WTC11 (cell line): ENCODE data around the gene POMC. TPM values are rescaled to one million over a fixed set of nuclear protein-coding genes. Genes with fewer than 3 reads are reported as not detected.

Source experiments
- ATAC-seq: fragments of 200-7000 bp; cut with Tn5 transposase; 2 replicates; pipeline ENCODE4 v1.10.0; 2021; ENCODE audit warnings: mild to moderate bottlenecking, moderate library complexity
- CTCF ChIA-PET: fragments of 300-600 bp; sonication (Branson Sonifier 250); formaldehyde crosslinking; loops from one replicate; lab custom pipeline; 2021; ENCODE audit warnings: antibody characterized with exemption; lab: Charles Lee
- POLR2A ChIA-PET: fragments of 350-600 bp; sonication (Branson Sonifier 250); formaldehyde crosslinking; loops from one replicate; lab custom pipeline; 2021; ENCODE audit warnings: antibody characterized with exemption; lab: Charles Lee
- DNase-seq: peaks from one replicate; pipeline ENCODE4 v3.0.0; 2021; ENCODE audit warnings: low spot score
- H3K27ac Mint-ChIP-seq: 2 replicates; pipeline ENCODE4 v1.8.0; 2021; ENCODE audit warnings: mixed read lengths
- H3K27me3 Mint-ChIP-seq: 2 replicates; pipeline ENCODE4 v1.8.0; 2021; ENCODE audit warnings: low read depth, mild to moderate bottlenecking, moderate library complexity, mixed read lengths
- H3K36me3 Mint-ChIP-seq: 2 replicates; pipeline ENCODE4 v1.8.0; 2021; ENCODE audit warnings: mixed read lengths
- H3K4me1 Mint-ChIP-seq: 2 replicates; pipeline ENCODE4 v1.8.0; 2022; ENCODE audit warnings: mixed read lengths
- H3K4me3 Mint-ChIP-seq: 2 replicates; pipeline ENCODE4 v1.8.0; 2021; ENCODE audit warnings: mild to moderate bottlenecking, moderate library complexity, mixed read lengths
- H3K9me3 Mint-ChIP-seq: 2 replicates; pipeline ENCODE4 v1.8.0; 2021; ENCODE audit warnings: mixed read lengths
- ATF2 ChIP-seq: sonication (generic); formaldehyde crosslinking; IDR thresholded peaks from 2 replicates; pipeline ENCODE4 v1.8.1; 2022; ENCODE audit warnings: low read depth, missing genetic modification reagents, borderline replicate concordance
- CREB1 ChIP-seq: sonication (generic); formaldehyde crosslinking; IDR thresholded peaks from 2 replicates; pipeline ENCODE4 v1.8.0; 2023; ENCODE audit warnings: mild to moderate bottlenecking, missing genetic modification reagents
- ELF4 ChIP-seq: sonication (generic); formaldehyde crosslinking; IDR thresholded peaks from 2 replicates; pipeline ENCODE4 v1.8.1; 2022; ENCODE audit warnings: low read depth, mild to moderate bottlenecking, moderate library complexity, missing genetic modification reagents
- EMX1 ChIP-seq: fragments of 250-450 bp; sonication (Bioruptor Pico); IDR thresholded peaks from 2 replicates; pipeline ENCODE4 v1.8.0; 2021; ENCODE audit warnings: mild to moderate bottlenecking
- ESRRA ChIP-seq: sonication (generic); formaldehyde crosslinking; IDR thresholded peaks from 2 replicates; pipeline ENCODE4 v1.8.1; 2022; ENCODE audit warnings: mild to moderate bottlenecking, missing genetic modification reagents, borderline replicate concordance
- FOXP1 ChIP-seq: sonication (generic); formaldehyde crosslinking; IDR thresholded peaks from 2 replicates; pipeline ENCODE4 v1.8.0; 2022; ENCODE audit warnings: missing genetic modification reagents, mild to moderate bottlenecking, moderate library complexity, borderline replicate concordance
- GRHL2 ChIP-seq: fragments of 250-450 bp; sonication (Bioruptor Pico); IDR thresholded peaks from 2 replicates; pipeline ENCODE4 v1.8.0; 2022; ENCODE audit warnings: mild to moderate bottlenecking, moderate library complexity; ENCODE audit not compliant: insufficient replicate concordance, severe bottlenecking
- NFE2L1 ChIP-seq: sonication (generic); formaldehyde crosslinking; IDR thresholded peaks from 2 replicates; pipeline ENCODE4 v1.8.1; 2023; ENCODE audit warnings: missing genetic modification reagents
- NFYB ChIP-seq: sonication (generic); formaldehyde crosslinking; conservative IDR thresholded peaks from 2 replicates; pipeline ENCODE4 v1.8.0; 2022; ENCODE audit warnings: low read depth, missing genetic modification reagents
- NR2C2 ChIP-seq: sonication (generic); formaldehyde crosslinking; IDR thresholded peaks from 2 replicates; pipeline ENCODE4 v1.8.0; 2022; ENCODE audit warnings: mild to moderate bottlenecking, missing genetic modification reagents
- PRRX2 ChIP-seq: fragments of 250-450 bp; sonication (Bioruptor Pico); IDR thresholded peaks from 2 replicates; pipeline ENCODE4 v1.8.0; 2021; ENCODE audit warnings: mild to moderate bottlenecking
- RELA ChIP-seq: sonication (generic); formaldehyde crosslinking; IDR thresholded peaks from 2 replicates; pipeline ENCODE4 v1.8.1; 2022; ENCODE audit warnings: missing genetic modification reagents, mild to moderate bottlenecking, borderline replicate concordance
- SMAD3 ChIP-seq: sonication (generic); formaldehyde crosslinking; IDR thresholded peaks from 2 replicates; pipeline ENCODE4 v1.8.0; 2022; ENCODE audit warnings: missing genetic modification reagents, mild to moderate bottlenecking, borderline replicate concordance
- SMAD4 ChIP-seq: sonication (generic); formaldehyde crosslinking; IDR thresholded peaks from 2 replicates; pipeline ENCODE4 v1.8.0; 2022; ENCODE audit warnings: mild to moderate bottlenecking, missing genetic modification reagents
- SOX15 ChIP-seq: fragments of 250-450 bp; sonication (Bioruptor Pico); IDR thresholded peaks from 2 replicates; pipeline ENCODE4 v1.9.0; 2021; ENCODE audit warnings: mild to moderate bottlenecking
- STAT6 ChIP-seq: sonication (generic); formaldehyde crosslinking; conservative IDR thresholded peaks from 2 replicates; pipeline ENCODE4 v1.8.1; 2023; ENCODE audit warnings: mild to moderate bottlenecking, low read depth, missing genetic modification reagents, moderate library complexity
- TEAD1 ChIP-seq: sonication (generic); formaldehyde crosslinking; IDR thresholded peaks from 2 replicates; pipeline ENCODE4 v1.8.0; 2022; ENCODE audit warnings: mild to moderate bottlenecking, missing genetic modification reagents
- TP53 ChIP-seq: sonication (generic); formaldehyde crosslinking; IDR thresholded peaks from 2 replicates; pipeline ENCODE4 v1.8.1; 2023; ENCODE audit warnings: mild to moderate bottlenecking, missing genetic modification reagents
- ZNF121 ChIP-seq: sonication (generic); formaldehyde crosslinking; IDR thresholded peaks from 2 replicates; pipeline ENCODE4 v1.8.0; 2023; ENCODE audit warnings: missing genetic modification reagents
- ZNF219 ChIP-seq: sonication (generic); formaldehyde crosslinking; IDR thresholded peaks from 2 replicates; pipeline ENCODE4 v1.8.0; 2023; ENCODE audit warnings: missing genetic modification reagents, mild to moderate bottlenecking, borderline replicate concordance
- ZNF232 ChIP-seq: sonication (generic); formaldehyde crosslinking; IDR thresholded peaks from 2 replicates; pipeline ENCODE4 v1.8.0; 2022; ENCODE audit warnings: mild to moderate bottlenecking, missing genetic modification reagents
- ZNF532 ChIP-seq: fragments of 250-450 bp; sonication (Bioruptor Pico); IDR thresholded peaks from 2 replicates; pipeline ENCODE4 v1.9.0; 2021; ENCODE audit warnings: mild to moderate bottlenecking, borderline replicate concordance
- total RNA-seq: library from RNA; stranded (reverse); gene quantifications from 3 replicates; pipeline ENCODE4 v1.2.3, GENCODE V29; 2021
- TF ChIP-seq, protein P1 (sequence below): sonication (generic); formaldehyde crosslinking; IDR thresholded peaks from 2 replicates; pipeline ENCODE4 v1.8.1; 2022; ENCODE audit warnings: mild to moderate bottlenecking, moderate library complexity, missing genetic modification reagents
- TF ChIP-seq, protein P2 (sequence below): sonication (generic); formaldehyde crosslinking; conservative IDR thresholded peaks from 2 replicates; pipeline ENCODE4 v1.8.1; 2022; ENCODE audit warnings: mild to moderate bottlenecking, missing genetic modification reagents
- TF ChIP-seq, protein P3 (sequence below): sonication (generic); formaldehyde crosslinking; IDR thresholded peaks from 2 replicates; pipeline ENCODE4 v1.8.1; 2022; ENCODE audit warnings: mild to moderate bottlenecking, missing genetic modification reagents, moderate library complexity, borderline replicate concordance

POMC gene
- total RNA-seq, 1 experiment from 2014 or later, result 3.2 TPM

DNA sequence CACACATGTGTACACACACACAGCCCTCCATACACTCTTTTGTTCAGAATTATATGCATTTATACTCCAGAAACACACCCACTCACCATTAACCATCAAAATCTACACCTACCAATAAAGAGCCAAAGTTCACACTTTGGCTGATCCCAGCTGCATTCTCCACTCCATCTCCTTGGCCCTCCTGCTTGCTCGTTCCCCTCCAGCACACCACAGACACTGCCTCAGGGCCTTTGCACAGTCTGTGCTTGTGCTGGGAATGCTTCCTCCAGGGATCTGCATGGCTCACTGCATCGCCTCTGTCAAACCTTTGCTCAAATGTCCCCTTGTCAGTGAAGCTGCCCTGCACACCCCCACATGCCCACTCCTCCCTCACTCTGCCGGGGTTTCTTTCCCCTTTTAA is 46.0 kb downstream of the POMC start:
- no peaks in the 10 kb centered on the region for H3K9me3 Mint-ChIP-seq
- H3K27me3 Mint-ChIP-seq, result no peaks in the 10 kb centered on the region
- H3K4me3 Mint-ChIP-seq, result no peak overlapping the region
- peak overlapping the region; percentile 37; the same call in 1 of the 2 replicates for H3K27ac Mint-ChIP-seq
- POLR2A ChIA-PET, result no interaction called here
- TF ChIP-seq EMX1 (CRISPR knock-in tag) (no peak), TEAD1 (CRISPR knock-in tag) (no peak), ZNF121 (CRISPR knock-in tag) (no peak), ATF2 (CRISPR knock-in tag) (no peak), FOXP1 (no peak), ZNF232 (CRISPR knock-in tag) (no peak), SMAD4 (CRISPR knock-in tag) (no peak), GRHL2 (CRISPR knock-in tag) (no peak), ELF4 (CRISPR knock-in tag) (no peak), STAT6 (no peak), TP53 (CRISPR knock-in tag) (no peak), ZNF532 (CRISPR knock-in tag) (no peak), PRRX2 (CRISPR knock-in tag) (no peak)
- TF ChIP-seq, protein P1, sequence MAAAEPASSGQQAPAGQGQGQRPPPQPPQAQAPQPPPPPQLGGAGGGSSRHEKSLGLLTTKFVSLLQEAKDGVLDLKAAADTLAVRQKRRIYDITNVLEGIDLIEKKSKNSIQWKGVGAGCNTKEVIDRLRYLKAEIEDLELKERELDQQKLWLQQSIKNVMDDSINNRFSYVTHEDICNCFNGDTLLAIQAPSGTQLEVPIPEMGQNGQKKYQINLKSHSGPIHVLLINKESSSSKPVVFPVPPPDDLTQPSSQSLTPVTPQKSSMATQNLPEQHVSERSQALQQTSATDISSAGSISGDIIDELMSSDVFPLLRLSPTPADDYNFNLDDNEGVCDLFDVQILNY (CRISPR knock-in tag), result no peak
- H3K4me1 Mint-ChIP-seq, result 0 out of 2 replicates have a peak, but pooled peaks cover 2% of the 10 kb centered on the region
- ATAC-seq (no peak), DNase-seq (no peak)
- CTCF ChIA-PET, result interaction anchor here (0.9 to 1.3 kb wide), 2 partner anchors 81 to 147 kb away, joined by 3 read pairs; no protein-coding TSS in a partner anchor
- H3K36me3 Mint-ChIP-seq, result peaks cover 2% of the 10 kb centered on the region; the same call in 1 of the 2 replicates

DNA sequence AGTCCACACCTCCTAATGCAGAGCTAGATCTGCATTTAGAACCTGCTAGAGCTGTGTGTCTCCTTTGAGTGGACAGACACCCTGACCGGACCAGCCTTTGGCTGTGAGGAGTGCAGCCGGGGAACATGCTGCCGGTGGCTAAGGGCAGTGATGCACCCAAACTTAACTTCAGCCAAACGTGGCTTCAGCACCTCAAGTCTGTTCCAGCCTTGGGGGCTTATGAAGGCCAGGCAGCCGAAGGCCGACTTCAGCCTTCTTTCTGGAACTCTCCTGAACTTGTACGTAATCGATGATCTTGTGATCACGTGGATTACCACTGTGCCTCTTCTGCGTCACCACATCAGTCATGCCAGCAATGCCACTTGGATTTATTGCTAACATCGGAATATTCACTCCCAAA is 49.1 kb downstream of the POMC start:
- no peak overlapping the region for H3K4me3 Mint-ChIP-seq
- peaks cover 7% of the 10 kb centered on the region; the same call in 1 of the 2 replicates for H3K4me1 Mint-ChIP-seq
- ChIA-PET POLR2A (no interaction called here), CTCF (interaction anchor here (0.6 to 0.7 kb wide), 2 partner anchors 10 to 12 kb away, joined by 5 to 10 read pairs; no protein-coding TSS in a partner anchor)
- DNase-seq (no peak), ATAC-seq (no peak)
- H3K27ac Mint-ChIP-seq, result no peak overlapping the region
- peaks cover 2% of the 10 kb centered on the region; the same call in 1 of the 2 replicates for H3K36me3 Mint-ChIP-seq
- no peaks in the 10 kb centered on the region for H3K9me3 Mint-ChIP-seq
- H3K27me3 Mint-ChIP-seq, result no peaks in the 10 kb centered on the region
- TF ChIP-seq SMAD3 (no peak), SOX15 (CRISPR knock-in tag) (no peak), SMAD4 (CRISPR knock-in tag) (no peak), EMX1 (CRISPR knock-in tag) (no peak), ESRRA (CRISPR knock-in tag) (no peak), NR2C2 (CRISPR knock-in tag) (no peak), RELA (CRISPR knock-in tag) (no peak), NFE2L1 (CRISPR knock-in tag) (no peak), ZNF219 (CRISPR knock-in tag) (no peak), ZNF232 (CRISPR knock-in tag) (no peak), CREB1 (CRISPR knock-in tag) (no peak), NFYB (CRISPR knock-in tag) (no peak)
- TF ChIP-seq, protein P2, sequence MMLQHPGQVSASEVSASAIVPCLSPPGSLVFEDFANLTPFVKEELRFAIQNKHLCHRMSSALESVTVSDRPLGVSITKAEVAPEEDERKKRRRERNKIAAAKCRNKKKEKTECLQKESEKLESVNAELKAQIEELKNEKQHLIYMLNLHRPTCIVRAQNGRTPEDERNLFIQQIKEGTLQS, result no peak
- TF ChIP-seq, protein P3, sequence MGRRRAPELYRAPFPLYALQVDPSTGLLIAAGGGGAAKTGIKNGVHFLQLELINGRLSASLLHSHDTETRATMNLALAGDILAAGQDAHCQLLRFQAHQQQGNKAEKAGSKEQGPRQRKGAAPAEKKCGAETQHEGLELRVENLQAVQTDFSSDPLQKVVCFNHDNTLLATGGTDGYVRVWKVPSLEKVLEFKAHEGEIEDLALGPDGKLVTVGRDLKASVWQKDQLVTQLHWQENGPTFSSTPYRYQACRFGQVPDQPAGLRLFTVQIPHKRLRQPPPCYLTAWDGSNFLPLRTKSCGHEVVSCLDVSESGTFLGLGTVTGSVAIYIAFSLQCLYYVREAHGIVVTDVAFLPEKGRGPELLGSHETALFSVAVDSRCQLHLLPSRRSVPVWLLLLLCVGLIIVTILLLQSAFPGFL (CRISPR knock-in tag), result no peak
